Right ventricle myocardium inferior (tissue), 1 donor: ENCODE results near the gene TMED8. TPM values are rescaled to one million over a fixed set of nuclear protein-coding genes. Genes with fewer than 3 reads are reported as not detected.

Experiments used
- ATAC-seq: fragments of 200-7000 bp; cut with Tn5 transposase; one replicate; pipeline ENCODE4 v1.9.1; 2020; ENCODE audit warnings: mild to moderate bottlenecking, moderate library complexity
- DNase-seq: peaks from one replicate; pipeline ENCODE4 v3.0.0; 2021; ENCODE audit errors: missing footprints
- intact Hi-C: fragments of 100-400 bp; cut with DNase I; formaldehyde crosslinking; loops from one replicate; pipeline ENCODE4 v1.11.0; 2022
- total RNA-seq: library from RNA; stranded (reverse); fragmentation: NEBNext Ultra II Directional; extraction: Animal tissue kit (Norgen Biotek cat#: 25700); gene quantifications from one replicate; pipeline ENCODE4 v1.2.1, GENCODE V29; 2021
- donor health status: DM: no; HTN: yes; CAD: no; lungs with severe emphysema.

Gene TMED8
- total RNA-seq, 1 donor from 2014 or later = 5.1 TPM

GRCh38 chr14:77311217-77311616 is 65.7 kb downstream of the TMED8 start:
- no peak for ATAC-seq
- intact Hi-C loops = no loop called here
- no peak for DNase-seq

- DNase-seq (no peak), ATAC-seq (no peak)
Measured at GRCh38 chr14:77310026-77310425, 66.9 kb downstream of the TMED8 start.

GRCh38 chr14:77309131-77309530 is 67.8 kb downstream of the TMED8 start:
- ATAC-seq = no peak
- no peak for DNase-seq
- intact Hi-C loops = no loop called here

More at GRCh38 chr14:77310026-77310425, 66.9 kb downstream of the TMED8 start:
- intact Hi-C loops = no loop called here

GRCh38 chr14:77306851-77307496 is 69.9 kb downstream of the TMED8 start:
- no peak for ATAC-seq
- intact Hi-C loops = no loop called here
- DNase-seq = no peak

GRCh38 chr14:77306416-77306815 is 70.5 kb downstream of the TMED8 start:
- no peak for ATAC-seq
- intact Hi-C loops = no loop called here
- DNase-seq = no peak

GRCh38 chr14:77305696-77306095 is 71.2 kb downstream of the TMED8 start:
- intact Hi-C loops = no loop called here
- ATAC-seq = no peak
- no peak for DNase-seq

- intact Hi-C loops = no loop called here
- ATAC-seq (no peak), DNase-seq (no peak)
Measured at GRCh38 chr14:77303417-77304156, 73.3 kb downstream of the TMED8 start.

- ATAC-seq = no peak
- intact Hi-C loops = no loop called here
- DNase-seq = no peak
Measured at GRCh38 chr14:77302926-77303325, 74.0 kb downstream of the TMED8 start.

GRCh38 chr14:77301103-77301502 is 75.8 kb downstream of the TMED8 start:
- DNase-seq (no peak), ATAC-seq (peak; percentile 42)
- intact Hi-C loops = no loop called here

GRCh38 chr14:77299771-77300170 is 77.1 kb downstream of the TMED8 start:
- intact Hi-C loops = no loop called here
- DNase-seq (no peak), ATAC-seq (no peak)

- no peak for DNase-seq
- intact Hi-C loops = no loop called here
Measured at GRCh38 chr14:77296906-77297305, 80.0 kb downstream of the TMED8 start.

GRCh38 chr14:77296155-77296554 is 80.7 kb downstream of the TMED8 start:
- no peak for DNase-seq
- intact Hi-C loops = no loop called here
- no peak for ATAC-seq

More at GRCh38 chr14:77296906-77297305, 80.0 kb downstream of the TMED8 start:
- no peak for ATAC-seq

GRCh38 chr14:77290705-77291104 is 86.2 kb downstream of the TMED8 start:
- DNase-seq = no peak
- no peak for ATAC-seq
- intact Hi-C loops = no loop called here

GRCh38 chr14:77286576-77286975 is 90.3 kb downstream of the TMED8 start:
- no peak for ATAC-seq
- no peak for DNase-seq
- intact Hi-C loops = no loop called here

Other genes with a start within 250 kb of the TMED8 start
- not detected for gene ZDHHC22, start 235.3 kb downstream of the TMED8 start, total RNA-seq
- 2.7 TPM for gene TMEM63C, start 195.3 kb downstream of the TMED8 start, total RNA-seq
- gene NGB, start 105.9 kb downstream of the TMED8 start, total RNA-seq = not detected
- gene POMT2, start 56.2 kb downstream of the TMED8 start, total RNA-seq = 14.7 TPM
- gene GSTZ1, start 56.1 kb downstream of the TMED8 start, total RNA-seq = 16.8 TPM
- gene SAMD15, start 285 bp upstream of the TMED8 start, total RNA-seq = 0.08 TPM
- gene NOXRED1, start 46.4 kb upstream of the TMED8 start, total RNA-seq = 0.22 TPM
- gene VIPAS39, start 80.5 kb upstream of the TMED8 start, total RNA-seq = 11.0 TPM
- gene AHSA1, start 81.0 kb upstream of the TMED8 start, total RNA-seq = 194 TPM
- gene ISM2, start 121.7 kb upstream of the TMED8 start, total RNA-seq = not detected
- gene SPTLC2, start 239.5 kb upstream of the TMED8 start, total RNA-seq = 10.8 TPM